Activated CD8-positive, alpha-beta memory T cell treated with anti-CD3 and anti-CD28 coated beads for 24 hours (primary cell): ENCODE results near the gene PLK3.
A peak's percentile ranks its signal among the peaks of the same experiment; 100 is the strongest.
"Not testable (repeated sequence)": the region's sequence is repeated elsewhere in the genome, so short reads cannot be mapped to it uniquely, and the experiment has no call there.

Experiments
- DNase-seq: peaks from one replicate; pipeline ENCODE4 v3.0.0-alpha.2; 2020

The PLK3 gene

GRCh38 chr1:44829506-44830384, 29.6 kb downstream of the PLK3 start:
- no peak for DNase-seq

GRCh38 chr1:44830900-44831304, 30.7 kb downstream of the PLK3 start:
- no peak for DNase-seq

DNA sequence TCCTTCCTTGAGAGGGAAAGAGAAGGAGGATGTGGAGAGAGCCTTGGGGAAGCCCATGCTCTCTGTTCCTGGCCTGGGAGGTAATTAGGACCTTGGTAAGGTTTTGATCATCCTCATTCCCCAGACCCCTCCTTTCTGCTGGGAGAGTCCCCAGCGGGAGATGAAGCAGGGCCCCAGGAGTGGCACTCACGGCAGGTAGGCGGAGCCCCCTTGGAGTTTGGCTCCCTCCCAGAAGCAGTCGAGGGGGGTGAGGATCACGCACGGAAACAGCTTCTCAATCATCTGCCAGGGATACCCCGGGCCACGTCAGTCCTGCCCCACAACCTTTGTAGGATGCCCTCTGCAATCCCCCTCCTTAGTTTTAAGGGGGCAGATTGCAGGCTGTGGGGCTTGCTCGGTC, 31.3 kb downstream of the PLK3 start:
- DNase-seq, result no peak

DNA sequence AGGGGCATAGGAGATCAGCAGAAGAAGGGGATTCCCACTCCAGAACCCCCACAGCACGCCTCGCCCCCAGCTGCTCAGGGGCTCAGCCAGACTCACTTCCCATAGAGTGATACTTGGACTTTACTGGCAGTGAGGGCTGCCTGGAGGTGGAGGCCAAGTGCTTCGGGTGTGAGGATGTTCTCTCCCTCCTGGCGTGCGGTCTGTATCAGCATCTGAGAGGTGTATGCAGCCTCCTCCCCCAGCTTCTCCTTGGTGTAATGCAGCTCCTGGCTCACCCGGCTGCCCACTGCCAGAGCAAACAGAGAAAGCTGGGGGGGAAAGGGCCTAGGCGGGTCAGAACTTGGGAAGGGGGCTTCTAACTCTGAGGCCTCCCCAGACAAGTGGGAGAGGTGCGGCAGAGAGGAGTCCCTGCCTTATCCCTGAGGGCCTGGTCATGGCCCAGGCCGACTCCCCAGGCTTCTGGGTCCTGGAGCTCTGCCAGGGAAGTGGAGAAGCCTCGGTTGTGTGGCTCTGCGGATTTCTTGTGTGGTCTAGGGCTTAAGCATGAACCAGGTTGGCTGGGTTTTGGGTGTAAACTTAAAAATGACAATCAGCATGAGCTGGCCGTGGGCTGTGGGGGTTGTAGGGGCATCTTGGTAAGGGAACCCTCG, 32.0 kb downstream of the PLK3 start:
- no peak for DNase-seq

DNA sequence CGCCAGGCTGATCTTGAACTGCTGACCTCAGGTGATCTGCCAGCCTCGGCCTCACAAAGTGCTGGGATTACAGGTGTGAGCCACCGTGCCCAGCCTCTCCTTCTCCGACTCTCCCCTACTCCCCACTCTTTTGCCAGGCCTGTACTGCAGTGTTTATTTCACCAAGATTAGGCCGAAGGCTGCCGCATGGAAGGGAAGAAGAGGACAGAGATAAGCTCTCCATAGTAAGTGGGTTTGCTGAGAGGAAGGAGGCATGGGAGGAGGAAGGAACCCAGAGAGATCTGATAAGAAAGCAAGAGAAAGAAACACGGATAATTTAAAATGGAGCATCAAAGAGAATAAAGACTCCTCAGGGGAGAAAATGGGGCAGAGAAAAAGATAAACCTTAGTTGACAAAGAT, 34.2 kb downstream of the PLK3 start:
- no peak for DNase-seq

- peak; percentile 95 for DNase-seq
Measured at GRCh38 chr1:44835738-44836675, 35.8 kb downstream of the PLK3 start.

- DNase-seq, result not testable (repeated sequence)
Measured at GRCh38 chr1:44838294-44838693, 38.1 kb downstream of the PLK3 start.

DNA sequence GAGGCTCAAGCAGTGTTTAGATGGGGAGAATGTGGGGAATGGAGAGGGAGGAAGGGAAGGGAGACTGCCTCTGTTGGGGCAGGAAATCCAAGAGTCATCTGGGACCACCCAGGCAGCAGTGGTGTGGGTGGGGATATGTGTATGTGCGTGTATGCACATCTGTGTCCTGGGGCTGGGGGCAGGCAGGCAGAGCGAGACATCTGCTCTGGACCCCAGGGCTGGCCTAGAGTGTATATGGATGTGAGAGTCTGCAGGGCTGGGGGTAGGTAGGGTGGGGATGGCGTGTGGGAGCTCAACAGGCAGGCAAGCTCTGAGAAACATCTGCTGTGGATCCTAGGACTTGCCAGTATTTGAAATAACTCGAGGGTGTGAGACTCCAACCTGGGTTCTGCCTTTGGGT, 39.4 kb downstream of the PLK3 start:
- DNase-seq, result no peak

- no peak for DNase-seq
Measured at GRCh38 chr1:44842486-44842861, 42.3 kb downstream of the PLK3 start.

- peak; percentile 75 for DNase-seq
Measured at GRCh38 chr1:44842862-44843655, 42.9 kb downstream of the PLK3 start, which contains the start of gene PTCH2. PTCH2 (minus strand) TSS chr1:44843253; CDS start chr1:44842932, 321 bp downstream.

DNA sequence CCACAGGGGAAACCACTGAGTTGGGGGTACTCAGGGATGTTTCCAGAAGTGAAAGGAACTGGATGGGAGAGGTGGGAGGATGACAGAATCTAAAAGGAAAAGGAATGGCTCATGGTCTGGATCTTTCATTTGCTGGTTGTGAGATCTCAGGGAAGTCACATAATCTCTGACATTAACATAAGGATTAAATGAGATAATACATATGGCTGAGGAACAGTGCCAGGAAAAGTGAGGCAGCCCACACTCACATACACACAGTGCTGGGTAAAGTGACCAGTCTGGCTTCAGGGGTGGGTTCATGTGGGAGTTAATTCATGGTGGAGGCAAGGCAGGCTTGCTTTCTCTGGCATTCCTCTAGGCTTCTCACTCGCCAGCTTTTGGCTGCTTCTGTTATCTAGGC, 46.8 kb downstream of the PLK3 start:
- DNase-seq, result no peak

GRCh38 chr1:44847845-44848244, 47.7 kb downstream of the PLK3 start:
- DNase-seq, result no peak

- DNase-seq, result no peak
Measured at GRCh38 chr1:44848456-44849181, 48.4 kb downstream of the PLK3 start.

GRCh38 chr1:44849575-44850132, 49.5 kb downstream of the PLK3 start:
- DNase-seq, result no peak

- DNase-seq, result no peak
Measured at GRCh38 chr1:44851308-44851707, 51.1 kb downstream of the PLK3 start.

- DNase-seq, result no peak
Measured at GRCh38 chr1:44853201-44853600, 53.0 kb downstream of the PLK3 start.

- no peak for DNase-seq
Measured at GRCh38 chr1:44854970-44855369, 54.8 kb downstream of the PLK3 start.
